Endodermal cell (in vitro differentiated cells): ENCODE data around the gene PDE8A. TPM values are rescaled to one million over a fixed set of nuclear protein-coding genes. Genes with fewer than 3 reads are reported as not detected.

Experiments used
- DNase-seq: peaks from one replicate; pipeline ENCODE4 v3.0.0-alpha.2; 2017
- H3K27ac ChIP-seq: 2 replicates; pipeline ENCODE4 v1.5.1; 2013; ENCODE audit warnings: mild to moderate bottlenecking, low read depth, low read length, moderate library complexity
- H3K27me3 ChIP-seq: 2 replicates; pipeline ENCODE4 v1.6.1; 2013; ENCODE audit warnings: mild to moderate bottlenecking, low read length, moderate library complexity; ENCODE audit not compliant: insufficient read depth, control insufficient read depth, poor library complexity, severe bottlenecking
- H3K36me3 ChIP-seq: 2 replicates; pipeline ENCODE4 v1.7.0; 2013; ENCODE audit warnings: mild to moderate bottlenecking, low read length, moderate library complexity; ENCODE audit not compliant: control insufficient read depth, insufficient read depth
- H3K4me1 ChIP-seq: one replicate; pipeline ENCODE4 v1.7.0; 2013; ENCODE audit warnings: low read length; ENCODE audit not compliant: control insufficient read depth, insufficient read depth
- H3K4me3 ChIP-seq: 2 replicates; pipeline ENCODE4 v1.5.1; 2013; ENCODE audit warnings: mild to moderate bottlenecking, low read length, moderate library complexity
- H3K9ac ChIP-seq: 2 replicates; pipeline ENCODE4 v1.6.1; 2013; ENCODE audit warnings: mild to moderate bottlenecking, low read length, moderate library complexity; ENCODE audit not compliant: poor library complexity, severe bottlenecking; ENCODE audit errors: extremely low read depth
- H3K9me3 ChIP-seq: 2 replicates; pipeline ENCODE4 v1.6.1; 2013; ENCODE audit warnings: mild to moderate bottlenecking, low read length, moderate library complexity; ENCODE audit not compliant: control insufficient read depth
- H3K27ac Mint-ChIP-seq: 2 replicates; pipeline ENCODE4 v1.8.0; 2020; ENCODE audit warnings: mixed read lengths
- H3K27me3 Mint-ChIP-seq: 2 replicates; pipeline ENCODE4 v1.8.0; 2021; ENCODE audit warnings: mild to moderate bottlenecking, mixed read lengths; ENCODE audit not compliant: insufficient read depth
- H3K36me3 Mint-ChIP-seq: 2 replicates; pipeline ENCODE4 v1.8.0; 2020; ENCODE audit warnings: low read depth, mixed read lengths
- H3K4me1 Mint-ChIP-seq: 2 replicates; pipeline ENCODE4 v1.8.0; 2020; ENCODE audit warnings: mixed read lengths
- H3K4me3 Mint-ChIP-seq: 2 replicates; pipeline ENCODE4 v1.8.0; 2020; ENCODE audit warnings: mild to moderate bottlenecking, moderate library complexity, mixed read lengths
- H3K9me3 Mint-ChIP-seq: 2 replicates; pipeline ENCODE4 v1.8.0; 2020; ENCODE audit warnings: mild to moderate bottlenecking, mixed read lengths
- CTCF ChIP-seq: fragments of 200-600 bp; sonication (generic); conservative IDR thresholded peaks from 2 replicates; pipeline ENCODE4 v1.5.0; 2021; ENCODE audit warnings: antibody characterized with exemption, mild to moderate bottlenecking
- WGBS, 2 experiments: methylation state at CpG; one replicate each; pipeline versions ENCODE4 v1.1.5 to v1.1.7; 2013; ENCODE audit warnings: missing lambda C conversion rate in 2 of 2, mixed read lengths in 1 of 2; ENCODE audit not compliant: insufficient coverage in 1 of 2, insufficient read length in 1 of 2; 5-methylcytosine and 5-hydroxymethylcytosine counted together
- total RNA-seq, 2 donors: library from RNA; stranded (reverse); fragmentation: NEBNext Ultra II Directional in 1 of 2; extraction: Animal tissue kit (Norgen Biotek cat#: 25700) in 1 of 2; gene quantifications; 2 replicates in 1 of 2; 3 replicates in 1 of 2; pipeline ENCODE4 v1.2.1, GENCODE V29; 2021

PDE8A gene
- total RNA-seq, 2 donors from 2014 or later, result 14.8 to 15.2 TPM

GRCh38 chr15:84956199-84956598 is 25.5 kb upstream of the PDE8A start:
- no peak for TF ChIP-seq CTCF
- Histone ChIP-seq H3K27ac (no peak overlapping the region), H3K4me1 (peaks cover 15% of the 10 kb centered on the region), H3K9ac (no peak overlapping the region), H3K27me3 (no peaks in the 10 kb centered on the region), H3K9me3 (peaks cover 3% of the 10 kb centered on the region), H3K4me3 (no peak overlapping the region), H3K36me3 (no peaks in the 10 kb centered on the region)
- peaks cover 34% of the 10 kb centered on the region for H3K4me1 Mint-ChIP-seq
- no peak overlapping the region for H3K27ac Mint-ChIP-seq
- H3K4me3 Mint-ChIP-seq, result no peak overlapping the region
- DNase-seq, result no peak
- WGBS, 2 experiments, result 87 to 98% methylated on average over 2 of the region's 2 CpGs
- no peaks in the 10 kb centered on the region for H3K9me3 Mint-ChIP-seq
- H3K36me3 Mint-ChIP-seq, result no peaks in the 10 kb centered on the region
- peaks cover 4% of the 10 kb centered on the region for H3K27me3 Mint-ChIP-seq

GRCh38 chr15:84960391-84961113 is 21.1 kb upstream of the PDE8A start:
- DNase-seq, result peak; percentile 69
- H3K9me3 Mint-ChIP-seq, result peaks cover 10% of the 10 kb centered on the region
- H3K36me3 Mint-ChIP-seq, result no peaks in the 10 kb centered on the region
- peaks cover 3% of the 10 kb centered on the region for H3K27me3 Mint-ChIP-seq
- H3K4me3 Mint-ChIP-seq, result no peak overlapping the region
- H3K27me3 ChIP-seq, result no peaks in the 10 kb centered on the region
- no peak overlapping the region for H3K9ac ChIP-seq
- H3K27ac ChIP-seq, result no peak overlapping the region
- WGBS, 2 experiments, result 71 to 77% methylated on average over 10 to 13 of the region's 13 CpGs
- H3K9me3 ChIP-seq, result peaks cover 8% of the 10 kb centered on the region
- H3K36me3 ChIP-seq, result no peaks in the 10 kb centered on the region
- peaks cover 8% of the 10 kb centered on the region for H3K4me1 ChIP-seq
- no peak for TF ChIP-seq CTCF
- H3K4me3 ChIP-seq, result no peak overlapping the region
- peak overlapping the region; percentile 3 for H3K27ac Mint-ChIP-seq
- H3K4me1 Mint-ChIP-seq, result peaks cover 27% of the 10 kb centered on the region

GRCh38 chr15:84961114-84961452 is 20.6 kb upstream of the PDE8A start:
- DNase-seq, result no peak
- H3K4me1 Mint-ChIP-seq, result peaks cover 22% of the 10 kb centered on the region
- no peak overlapping the region for H3K27ac ChIP-seq
- H3K4me1 ChIP-seq, result peaks cover 6% of the 10 kb centered on the region
- no peak for TF ChIP-seq CTCF
- peaks cover 8% of the 10 kb centered on the region for H3K9me3 ChIP-seq
- H3K9ac ChIP-seq, result no peak overlapping the region
- no peaks in the 10 kb centered on the region for H3K27me3 ChIP-seq
- 64 to 80% methylated on average over 3 of the region's 3 CpGs for WGBS, 2 experiments
- no peak overlapping the region for H3K4me3 ChIP-seq
- H3K9me3 Mint-ChIP-seq, result peaks cover 10% of the 10 kb centered on the region
- no peaks in the 10 kb centered on the region for H3K36me3 Mint-ChIP-seq
- H3K27ac Mint-ChIP-seq, result peak overlapping the region; percentile 3
- H3K27me3 Mint-ChIP-seq, result peaks cover 3% of the 10 kb centered on the region
- H3K4me3 Mint-ChIP-seq, result no peak overlapping the region
- H3K36me3 ChIP-seq, result no peaks in the 10 kb centered on the region
